GM19438 (cell line): ENCODE measurements around the gene SIGLEC10.
"Not testable (repeated sequence)": the region's sequence is repeated elsewhere in the genome, so short reads cannot be mapped to it uniquely, and the experiment has no call there.

Source experiments
- ATAC-seq: cut with Tn5 transposase; IDR thresholded peaks from one replicate; pipeline ENCODE4 v1.9.1; 2021; ENCODE audit warnings: low read depth; ENCODE audit not compliant: unreplicated experiment

The SIGLEC10 gene, protein sequence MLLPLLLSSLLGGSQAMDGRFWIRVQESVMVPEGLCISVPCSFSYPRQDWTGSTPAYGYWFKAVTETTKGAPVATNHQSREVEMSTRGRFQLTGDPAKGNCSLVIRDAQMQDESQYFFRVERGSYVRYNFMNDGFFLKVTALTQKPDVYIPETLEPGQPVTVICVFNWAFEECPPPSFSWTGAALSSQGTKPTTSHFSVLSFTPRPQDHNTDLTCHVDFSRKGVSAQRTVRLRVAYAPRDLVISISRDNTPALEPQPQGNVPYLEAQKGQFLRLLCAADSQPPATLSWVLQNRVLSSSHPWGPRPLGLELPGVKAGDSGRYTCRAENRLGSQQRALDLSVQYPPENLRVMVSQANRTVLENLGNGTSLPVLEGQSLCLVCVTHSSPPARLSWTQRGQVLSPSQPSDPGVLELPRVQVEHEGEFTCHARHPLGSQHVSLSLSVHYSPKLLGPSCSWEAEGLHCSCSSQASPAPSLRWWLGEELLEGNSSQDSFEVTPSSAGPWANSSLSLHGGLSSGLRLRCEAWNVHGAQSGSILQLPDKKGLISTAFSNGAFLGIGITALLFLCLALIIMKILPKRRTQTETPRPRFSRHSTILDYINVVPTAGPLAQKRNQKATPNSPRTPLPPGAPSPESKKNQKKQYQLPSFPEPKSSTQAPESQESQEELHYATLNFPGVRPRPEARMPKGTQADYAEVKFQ

DNA sequence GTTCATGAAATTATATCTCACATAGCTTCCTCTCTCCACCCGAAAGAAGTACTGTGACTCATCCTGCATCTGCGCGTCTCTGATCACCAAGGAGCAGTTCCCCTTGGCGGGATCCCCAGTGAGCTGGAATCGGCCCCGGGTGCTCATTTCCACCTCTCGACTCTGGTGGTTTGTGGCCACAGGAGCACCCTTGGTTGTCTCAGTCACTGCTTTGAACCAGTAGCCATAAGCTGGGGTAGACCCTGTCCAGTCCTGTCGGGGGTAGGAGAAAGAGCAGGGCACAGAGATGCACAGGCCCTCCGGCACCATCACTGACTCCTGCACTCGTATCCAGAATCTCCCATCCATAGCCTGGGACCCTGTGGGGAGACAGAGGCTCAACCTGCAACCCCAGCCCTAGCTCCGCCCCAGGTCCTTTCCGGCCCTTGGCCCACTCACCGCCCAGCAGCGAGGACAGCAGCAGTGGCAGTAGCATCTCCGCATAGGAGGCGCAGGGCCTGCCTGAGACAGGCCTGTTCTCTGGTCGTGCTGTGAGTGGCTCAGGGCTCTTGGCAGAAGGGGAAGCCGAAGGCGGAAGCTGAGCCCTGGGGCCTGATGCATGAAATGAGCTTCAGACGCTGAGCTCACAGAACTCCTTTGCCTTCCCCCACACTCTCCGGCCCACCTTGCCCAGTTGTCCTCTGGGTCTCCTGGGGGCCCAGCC is at the start of gene SIGLEC10:
Gene SIGLEC10, minus strand, starts transcription at position 536 of the 703 bp plus-strand sequence. Its CDS starts 61 bp downstream, at position 475.
- peak; percentile 68 for ATAC-seq

DNA sequence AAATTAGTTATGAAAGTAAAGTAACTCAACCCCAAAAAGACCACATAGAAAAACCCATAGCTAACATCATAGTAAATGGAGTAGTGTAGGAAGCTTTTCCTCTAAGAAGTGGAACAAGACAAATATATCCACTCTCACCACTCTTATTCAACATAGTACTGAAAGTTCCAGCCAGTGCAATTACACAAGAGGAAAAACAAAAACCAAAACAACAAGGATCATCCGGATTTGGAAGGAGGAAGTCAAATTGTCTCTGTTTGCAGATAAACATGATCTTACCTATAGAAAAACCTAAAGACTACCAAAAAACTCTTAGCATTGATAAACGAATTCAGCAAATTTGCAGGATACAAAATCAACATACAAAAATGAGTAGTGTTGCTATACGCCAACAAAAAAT is 49.3 kb upstream of the SIGLEC10 start:
- no peak for ATAC-seq

DNA sequence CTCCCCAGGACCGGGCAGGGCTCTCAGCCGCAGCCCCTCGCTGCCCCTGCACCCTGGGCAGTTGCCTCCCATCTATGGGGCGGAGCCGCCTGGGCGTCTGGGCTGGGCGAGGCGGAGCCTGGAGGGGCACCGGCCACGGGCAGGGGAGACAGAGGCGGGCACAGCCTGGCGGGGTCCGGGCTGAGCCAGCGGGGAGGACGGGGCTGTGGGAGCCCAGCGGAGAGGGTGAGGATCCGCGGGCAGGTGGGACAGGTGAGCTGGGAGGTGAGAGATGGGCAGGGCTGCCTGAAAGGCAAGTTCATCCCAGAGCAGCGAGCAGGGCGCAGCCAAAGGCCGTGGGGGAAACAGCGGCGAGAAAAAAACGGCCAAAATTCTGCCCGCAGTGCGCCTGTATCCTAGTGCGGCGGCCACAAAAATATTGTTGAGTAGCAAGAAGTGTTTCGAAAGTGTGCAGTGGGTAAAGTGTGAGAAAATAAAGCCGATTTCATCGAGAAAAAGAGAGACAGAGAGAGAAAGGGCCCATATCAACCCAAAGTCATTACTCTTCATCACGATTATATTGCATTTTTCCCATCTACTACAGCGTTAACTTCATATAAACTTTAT is 46.6 kb upstream of the SIGLEC10 start:
- ATAC-seq: not testable (repeated sequence)

DNA sequence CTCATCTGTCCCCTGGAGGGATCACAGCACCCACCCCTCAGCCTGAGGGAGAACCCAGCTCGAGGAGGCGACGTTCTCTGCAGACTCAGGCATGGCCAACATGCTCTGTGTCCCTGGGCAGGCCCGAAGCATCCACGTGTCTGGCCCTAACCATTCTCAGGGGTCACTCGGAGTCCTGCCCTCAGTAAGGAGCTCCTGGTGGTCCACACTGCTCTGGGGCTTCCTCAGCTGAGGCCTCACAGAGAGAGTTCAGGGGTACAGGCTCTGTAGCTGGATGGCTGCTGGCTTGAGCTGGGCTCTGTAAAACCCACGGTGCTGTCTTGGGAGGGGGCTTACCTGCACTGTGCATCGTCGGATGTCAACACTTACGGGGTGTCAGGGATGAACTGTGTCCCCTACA is 45.2 kb upstream of the SIGLEC10 start:
- no peak for ATAC-seq

DNA sequence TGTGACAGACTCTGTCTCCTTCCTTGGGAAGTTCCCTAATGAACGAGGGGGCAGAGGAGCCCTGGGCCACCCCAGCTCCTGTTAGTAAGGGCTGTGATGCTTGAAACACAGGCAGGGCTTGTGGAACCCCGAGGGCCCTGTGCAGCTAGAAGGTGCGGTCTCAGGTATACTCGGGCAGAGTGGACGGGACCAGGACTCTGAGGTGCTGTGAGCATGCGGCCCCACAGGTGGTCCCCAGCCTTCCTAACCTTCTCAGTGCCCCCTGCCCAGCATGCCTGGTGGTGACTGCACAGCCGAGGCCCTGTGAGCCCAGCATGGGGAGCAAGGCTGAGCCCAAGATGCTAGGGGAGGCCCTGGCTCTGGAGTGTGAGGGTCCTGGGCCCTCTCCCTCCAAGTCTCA is 44.8 kb upstream of the SIGLEC10 start:
- no peak for ATAC-seq

DNA sequence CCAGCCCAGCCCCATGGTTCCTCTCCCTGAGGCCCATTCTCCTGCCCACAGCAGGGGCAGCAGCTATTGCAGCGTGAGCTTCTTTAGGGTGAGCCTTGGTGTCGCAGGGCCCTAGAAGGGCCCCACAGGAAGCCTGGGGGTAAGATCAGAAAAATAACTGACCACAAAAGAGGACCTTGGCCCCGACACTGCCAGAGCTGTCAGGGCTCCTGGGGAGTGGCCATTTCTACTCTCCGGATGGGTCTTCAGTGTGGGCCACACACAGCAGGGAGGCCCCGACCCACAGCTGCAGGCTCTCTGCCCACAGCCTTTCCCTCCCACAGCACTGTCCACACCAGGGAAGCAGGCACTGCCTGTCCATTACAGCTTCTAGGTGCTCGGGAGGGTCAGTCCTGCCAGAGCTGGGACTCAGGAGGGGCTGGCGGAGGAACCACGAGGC is 44.3 kb upstream of the SIGLEC10 start:
- ATAC-seq: no peak

DNA sequence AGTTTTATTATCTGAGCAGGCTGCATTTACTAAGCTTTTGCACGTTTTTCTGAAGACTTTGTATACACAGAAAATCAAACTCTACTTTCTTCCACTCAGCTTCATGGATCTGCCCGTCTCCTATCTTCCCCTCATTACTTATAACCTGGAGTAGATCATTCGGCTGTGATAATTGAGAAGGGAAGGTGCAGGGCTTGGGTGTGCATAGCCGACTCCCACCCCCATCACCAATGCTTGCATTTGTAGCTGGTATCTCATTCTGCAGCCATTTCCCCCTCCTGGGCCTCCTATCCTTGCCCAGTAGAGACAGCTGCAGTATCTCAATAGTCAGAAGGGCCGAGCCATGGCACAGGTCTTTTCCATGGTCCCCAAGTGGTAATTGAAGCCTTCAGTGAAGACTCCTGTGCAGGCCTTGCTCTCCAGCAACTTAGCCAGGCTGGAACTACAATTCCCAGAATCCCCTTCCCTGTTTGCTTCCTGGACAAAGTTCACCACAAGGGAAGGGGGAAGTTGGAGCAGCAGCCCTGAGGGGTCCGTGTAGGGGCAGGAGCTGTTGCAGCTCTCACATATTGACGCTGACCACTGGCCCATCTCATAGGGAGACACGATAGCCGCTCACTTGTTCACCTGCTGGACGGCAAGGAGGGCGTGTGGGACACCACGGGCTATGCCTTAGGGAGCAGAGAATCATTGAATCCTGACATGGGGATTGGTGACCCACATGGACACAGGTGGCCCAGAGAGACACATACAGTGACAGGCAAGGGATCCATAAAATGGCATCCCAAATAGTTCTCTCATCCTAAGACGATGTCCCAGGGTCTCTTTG is 42.9 kb upstream of the SIGLEC10 start:
- ATAC-seq: no peak

DNA sequence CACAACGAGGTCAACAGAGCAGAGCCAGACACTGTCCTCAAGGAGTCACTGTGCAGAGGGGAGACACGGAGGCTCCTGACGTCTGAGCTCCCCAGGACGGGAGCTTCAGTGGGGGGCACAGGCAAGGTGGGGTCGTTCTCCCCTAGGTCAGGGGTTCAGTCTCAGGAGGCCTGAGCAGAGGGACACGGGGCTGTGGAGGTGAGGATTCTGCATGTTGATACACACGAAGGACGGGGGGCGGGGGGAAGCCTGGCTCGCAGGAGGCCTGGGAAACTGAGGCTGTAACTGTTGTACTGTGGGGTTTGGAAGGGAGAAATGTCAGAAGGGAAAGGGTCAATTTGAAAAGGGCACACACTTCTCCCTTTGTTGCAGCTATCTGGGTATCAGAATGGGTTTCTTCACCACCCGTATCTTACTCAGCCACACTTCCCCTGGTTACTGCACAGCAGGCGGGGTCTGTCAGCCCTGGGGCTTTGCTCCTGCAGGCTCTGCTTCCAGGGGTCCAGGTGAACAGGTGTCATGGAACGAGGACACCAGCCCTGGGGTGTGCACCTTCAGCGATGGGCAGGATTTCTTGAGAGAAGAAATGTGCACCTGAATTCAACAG is 41.6 kb upstream of the SIGLEC10 start:
- no peak for ATAC-seq

DNA sequence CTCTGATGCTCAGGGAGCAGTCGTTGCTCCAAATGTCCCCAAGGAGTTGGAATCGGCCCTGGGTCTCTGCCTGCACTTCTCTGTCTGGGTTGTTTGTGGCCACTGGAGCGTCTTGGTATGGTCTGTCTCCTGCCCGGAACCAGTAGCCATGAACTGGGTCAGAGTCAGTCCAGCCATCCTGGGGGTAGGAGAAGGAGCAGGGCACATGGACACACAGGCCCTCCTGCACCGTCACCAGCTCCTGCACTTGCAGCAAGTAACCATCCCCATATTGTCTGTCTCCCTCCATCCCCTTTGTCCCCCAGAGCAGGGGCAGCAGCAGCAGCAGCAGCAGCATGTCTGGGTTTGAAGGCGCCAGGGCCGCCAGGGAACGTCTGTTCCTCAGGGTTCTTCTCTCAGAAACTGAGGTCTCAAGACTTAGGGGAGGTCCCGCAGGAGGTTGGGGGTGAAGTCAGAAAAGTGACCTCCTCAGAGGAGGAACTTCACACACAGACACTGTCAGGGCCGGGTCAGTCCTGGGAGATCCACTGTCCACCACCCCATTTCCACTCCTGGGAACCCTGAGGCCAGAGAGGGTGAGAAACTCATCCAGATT is 40.7 kb upstream of the SIGLEC10 start, which contains the start of gene SIGLEC8:
Gene SIGLEC8, minus strand, starts transcription at position 404 of the 595 bp plus-strand sequence. Its CDS starts 67 bp downstream, at position 337.
- ATAC-seq: no peak

DNA sequence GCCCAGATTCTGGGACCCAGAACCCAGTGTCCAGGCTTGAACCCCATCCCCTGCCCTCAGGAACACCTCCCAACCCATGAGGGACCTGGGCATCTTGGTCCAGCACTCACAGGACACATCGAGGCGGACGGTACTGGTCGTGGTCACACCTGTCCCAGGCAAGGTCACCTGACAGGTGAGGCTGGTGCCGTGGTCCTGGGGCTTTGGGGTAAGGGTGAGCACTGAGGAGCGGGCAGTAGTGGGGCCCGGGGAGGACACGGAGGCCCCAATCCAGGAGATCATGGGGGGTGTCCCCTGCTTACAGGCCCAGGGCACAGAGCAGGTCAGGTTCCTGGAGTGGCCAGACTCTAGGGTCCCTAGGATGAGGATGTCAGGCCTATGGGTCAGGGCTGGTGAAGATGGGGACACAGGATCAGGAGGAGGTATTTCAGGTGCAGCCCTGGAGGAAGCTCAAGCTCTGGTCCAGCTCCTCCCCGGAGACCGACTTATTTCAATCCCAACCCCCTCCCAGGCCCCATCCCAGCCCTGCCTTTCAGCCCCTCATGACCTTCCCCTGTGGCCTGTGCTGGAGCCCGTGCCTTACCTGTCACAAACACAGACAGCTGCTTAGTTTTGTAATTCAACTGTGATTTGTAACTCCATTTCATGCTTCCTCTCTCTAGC is 40.0 kb upstream of the SIGLEC10 start:
- no peak for ATAC-seq

DNA sequence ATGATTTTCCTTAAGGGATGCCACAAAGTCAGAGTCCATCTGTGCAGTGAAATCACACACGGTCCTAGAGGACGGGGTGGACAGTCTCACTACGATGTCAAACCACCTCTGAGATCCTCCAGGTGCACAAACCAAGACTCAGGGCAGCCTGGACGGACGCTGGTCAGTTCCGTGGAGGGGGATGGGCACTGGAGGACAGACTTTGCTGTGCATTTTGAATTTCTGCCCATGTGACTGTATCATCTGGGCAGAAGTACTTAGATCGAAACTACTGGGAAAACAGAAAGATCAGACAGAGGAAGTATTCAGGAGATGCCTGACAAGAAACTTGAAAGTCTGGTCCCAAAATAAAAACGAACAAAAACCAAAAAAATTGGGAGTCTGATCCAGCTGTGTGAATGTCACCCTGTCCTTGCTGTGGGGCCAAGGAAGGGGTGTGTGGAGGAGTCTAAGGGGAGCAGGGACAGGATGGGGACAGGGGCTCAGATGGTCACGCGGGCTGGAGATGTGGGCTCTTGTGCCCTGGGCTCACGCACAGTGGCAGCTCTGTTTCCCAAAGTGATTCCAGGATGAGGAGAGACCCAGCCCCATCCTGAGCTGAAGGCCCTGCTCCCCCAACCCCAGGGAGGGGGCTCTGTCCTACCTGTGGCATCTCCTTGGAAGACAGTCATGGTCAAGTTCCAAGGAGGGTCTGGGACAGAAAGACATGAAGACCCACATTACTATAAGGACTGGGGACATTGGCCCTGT is 39.3 kb upstream of the SIGLEC10 start:
- no peak for ATAC-seq

DNA sequence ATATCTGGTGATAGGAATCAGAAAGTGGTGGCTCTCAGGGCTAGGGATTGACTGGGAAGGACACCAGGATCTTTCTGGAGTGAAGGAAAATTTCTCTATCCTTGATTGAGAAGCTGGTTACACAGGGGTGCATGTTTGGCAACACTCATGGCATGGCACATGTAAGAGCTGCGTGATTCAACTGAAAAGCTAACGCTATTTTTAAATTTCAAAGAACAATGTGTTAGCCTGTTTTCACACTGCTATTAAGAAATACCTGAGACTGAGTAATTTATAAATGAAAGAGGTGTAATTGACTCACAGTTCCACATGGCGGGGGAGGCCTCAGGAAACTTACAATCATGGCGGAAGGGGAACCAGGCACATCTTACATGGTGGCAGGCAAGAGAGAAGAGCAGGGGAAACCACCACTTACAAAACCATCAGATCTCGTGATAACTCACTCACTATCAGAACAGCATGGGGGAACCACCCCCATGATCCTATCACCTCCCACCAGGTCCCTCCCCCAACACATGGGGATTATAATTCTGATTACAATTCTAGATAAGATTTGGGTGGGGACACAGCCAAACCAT is 33.4 kb upstream of the SIGLEC10 start:
- no peak for ATAC-seq

DNA sequence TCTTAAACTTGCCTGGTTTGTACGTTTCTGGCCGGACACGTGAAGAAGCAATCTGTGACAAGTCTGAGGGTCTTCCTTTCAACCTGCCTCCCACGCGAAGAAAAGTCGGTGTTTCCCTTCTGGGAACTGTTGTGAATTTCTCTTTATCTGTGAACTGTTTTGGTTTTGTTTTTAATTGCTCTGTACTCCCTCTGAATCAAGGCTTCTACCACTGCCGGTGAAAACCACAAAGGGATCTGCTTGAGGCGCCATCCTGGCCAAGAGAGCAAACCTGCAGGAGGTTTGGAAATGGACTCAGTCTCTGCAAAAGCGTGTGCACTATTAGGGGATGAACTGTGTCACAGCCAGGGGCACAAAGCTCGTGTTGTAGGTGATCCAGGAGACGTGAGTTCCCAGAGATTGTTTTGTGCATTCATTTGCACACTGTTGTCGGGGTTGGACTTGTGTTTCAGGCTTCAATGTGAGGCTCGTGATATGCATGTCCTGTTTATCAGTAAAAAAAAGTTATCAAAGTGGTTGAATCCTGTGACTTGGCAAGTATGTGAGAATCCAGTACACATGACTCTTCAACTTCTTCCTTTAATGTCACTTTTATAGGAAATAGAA is 31.1 kb upstream of the SIGLEC10 start:
- no peak for ATAC-seq

DNA sequence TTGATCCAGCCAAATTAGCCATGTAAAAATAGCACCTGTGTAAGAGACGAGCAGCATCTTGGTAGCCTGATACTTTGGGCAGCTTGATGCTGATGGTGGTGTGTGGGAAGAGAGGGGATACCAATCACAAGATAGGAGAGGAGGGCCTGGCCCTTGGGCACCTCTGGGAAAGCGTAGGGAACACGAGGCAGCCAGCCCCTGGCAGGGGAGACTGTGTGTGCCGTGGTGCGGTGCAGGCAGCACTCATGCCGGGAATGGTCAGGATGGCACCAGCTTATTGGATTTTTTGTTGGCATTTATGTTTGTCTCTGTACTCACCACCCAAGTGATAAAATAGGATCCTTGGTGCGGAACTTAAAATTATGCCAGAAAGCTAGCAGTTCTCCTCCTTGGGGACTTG is 30.6 kb upstream of the SIGLEC10 start:
- no peak for ATAC-seq

DNA sequence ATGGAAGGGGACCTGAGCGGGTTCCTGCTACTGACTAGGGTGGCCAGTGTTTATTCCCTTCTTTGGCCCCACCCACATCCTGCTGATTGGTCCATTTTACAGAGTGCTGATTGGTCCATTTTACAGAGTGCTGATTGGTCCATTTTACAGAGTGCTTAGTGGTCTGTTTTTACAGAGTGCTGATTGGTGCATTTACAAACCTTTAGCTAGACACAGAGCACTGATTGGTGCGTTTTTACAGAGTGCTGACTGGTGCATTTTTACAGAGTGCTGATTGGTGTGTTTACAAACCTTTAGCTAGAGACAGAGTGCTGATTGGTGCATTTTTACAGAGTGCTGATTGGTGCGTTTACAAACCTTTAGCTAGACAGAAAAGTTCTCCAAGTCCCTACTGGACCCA is 30.1 kb upstream of the SIGLEC10 start:
- not testable (repeated sequence) for ATAC-seq

DNA sequence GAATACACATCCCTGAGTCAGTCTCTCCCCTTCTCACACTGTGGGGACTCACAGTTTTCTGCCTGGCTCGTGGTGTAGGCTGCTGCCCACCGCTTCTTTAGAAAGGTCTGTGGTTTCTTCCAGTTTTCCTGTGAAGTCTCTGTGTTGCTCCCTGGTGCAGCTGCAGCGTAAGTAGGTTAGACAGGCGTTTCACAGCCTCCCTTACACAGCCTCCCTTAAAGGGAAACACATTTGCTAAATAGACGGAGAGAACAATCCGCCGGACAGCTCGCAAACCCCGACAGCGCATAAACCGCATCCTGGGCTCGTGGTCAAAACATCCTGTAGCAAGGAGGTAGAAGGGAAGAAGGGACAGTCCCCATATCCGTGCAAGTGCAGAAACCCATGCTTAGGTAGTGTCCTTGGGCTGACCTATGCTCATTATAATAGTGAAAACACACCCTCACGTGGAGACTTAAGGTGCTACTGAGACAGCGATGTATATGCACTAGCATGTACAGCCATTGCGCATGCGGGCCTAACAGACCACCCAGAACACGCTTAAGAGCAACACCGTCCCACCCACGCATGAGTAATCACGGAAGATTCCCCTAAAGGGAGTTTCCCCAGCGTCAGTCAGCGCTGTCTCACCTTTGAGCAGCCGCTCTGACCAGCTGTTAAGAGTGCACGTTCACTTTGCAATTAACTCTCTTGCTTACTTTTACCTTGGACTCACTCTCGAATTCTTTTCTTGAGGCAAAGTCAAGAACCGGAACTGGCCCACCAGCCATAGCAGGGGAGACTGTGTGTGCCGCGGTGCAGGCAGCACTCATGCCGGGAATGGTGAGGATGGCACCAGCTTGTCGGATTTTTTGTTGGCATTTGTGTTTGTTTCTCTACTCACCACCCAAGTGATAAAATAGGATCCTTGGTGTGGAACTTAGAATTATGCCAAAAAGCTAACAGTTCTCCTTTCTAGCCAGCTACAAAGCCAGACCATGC is 24.3 kb upstream of the SIGLEC10 start:
- ATAC-seq: peak; percentile 87
